ENCODE results near the gene NAT9.

NAT9 gene

GRCh38 chr17:74772053-74772452 lies 4.1 kb downstream of the NAT9 start:
- TF ChIP-seq CTCF (conservative IDR thresholded peaks at IDR 0.05): no peak
- H3K27ac ChIP-seq: no peak overlapping the region

GRCh38 chr17:74771319-74771914 lies 4.7 kb downstream of the NAT9 start:
- TF ChIP-seq CTCF (conservative IDR thresholded peaks at IDR 0.05) (no peak), ZFX (IDR thresholded peaks at IDR 0.05) (no peak)
- H3K27ac ChIP-seq: peak overlapping the region; percentile 66

- TF ChIP-seq ZFX (IDR thresholded peaks at IDR 0.05) (no peak), CTCF (conservative IDR thresholded peaks at IDR 0.05) (peak; percentile 96)
- peak overlapping the region; percentile 66 for H3K27ac ChIP-seq
Observed at GRCh38 chr17:74770498-74771318, 5.4 kb downstream of the NAT9 start.

- H3K27ac ChIP-seq: peak overlapping the region; percentile 66
- no peak for TF ChIP-seq ZFX (IDR thresholded peaks at IDR 0.05)
- no peak for TF ChIP-seq CTCF (conservative IDR thresholded peaks at IDR 0.05)
Observed at GRCh38 chr17:74769856-74770497, 6.2 kb downstream of the NAT9 start.

- no peak for TF ChIP-seq CTCF (conservative IDR thresholded peaks at IDR 0.05)
- TF ChIP-seq ZFX (IDR thresholded peaks at IDR 0.05): no peak
- peak overlapping the region; percentile 66 for H3K27ac ChIP-seq
Observed at GRCh38 chr17:74769266-74769855, 6.8 kb downstream of the NAT9 start.

GRCh38 chr17:74768763-74769114 lies 7.4 kb downstream of the NAT9 start:
- no peak for TF ChIP-seq ZFX (IDR thresholded peaks at IDR 0.05)
- TF ChIP-seq CTCF (conservative IDR thresholded peaks at IDR 0.05): no peak
- peak overlapping the region; percentile 66 for H3K27ac ChIP-seq
